Sigmoid colon (tissue), 7 donors: Measurements from ENCODE around the gene ROBO1. TPM values are rescaled to one million over a fixed set of nuclear protein-coding genes. Genes with fewer than 3 reads are reported as not detected.

Experiments
- DNase-seq: peaks from one replicate; pipeline ENCODE4 v3.0.0-alpha.2; 2019
- H3K27ac ChIP-seq, 4 donors: fragments of 200-600 bp; sonication (generic); one replicate each; pipeline ENCODE4 v1.5.1; 2016 to 2019; ENCODE audit warnings: mild to moderate bottlenecking in 1 of 4
- H3K27me3 ChIP-seq, 3 donors: fragments of 200-600 bp; sonication (generic); one replicate each; pipeline ENCODE4 v1.5.1; 2019; ENCODE audit warnings: mild to moderate bottlenecking in 1 of 3
- H3K36me3 ChIP-seq, 4 donors: fragments of 200-600 bp; sonication (generic); one replicate each; pipeline ENCODE4 v1.5.1; 2016 to 2019
- H3K4me1 ChIP-seq, 4 donors: fragments of 200-600 bp; sonication (generic); one replicate each; pipeline ENCODE4 v1.5.1; 2017 to 2019
- H3K4me3 ChIP-seq, 4 donors: fragments of 200-600 bp; sonication (generic); one replicate each; pipeline ENCODE4 v1.5.1; 2017 to 2019; ENCODE audit warnings: mild to moderate bottlenecking in 2 of 4, moderate library complexity in 1 of 4
- H3K9me3 ChIP-seq, 4 donors: fragments of 200-600 bp in 3 of 4; sonication (generic) in 3 of 4; one replicate each; pipeline versions ENCODE4 v1.5.1 to v1.6.1; 2013 to 2019
- CTCF ChIP-seq, 4 experiments: fragments of 450-650 bp in 3 of 4; fragments of 200-600 bp in 1 of 4; IDR thresholded peaks; one replicate each; pipeline ENCODE4 v1.5.1; 2016 to 2019; ENCODE audit warnings: antibody characterized with exemption in 4 of 4, mild to moderate bottlenecking in 3 of 4, moderate library complexity in 2 of 4
- EP300 ChIP-seq, 4 donors: sonication (generic); formaldehyde crosslinking; IDR thresholded peaks; one replicate each; pipeline ENCODE4 v1.6.1; 2017; ENCODE audit warnings: antibody characterized with exemption in 4 of 4
- POLR2A ChIP-seq, 2 donors: fragments of 450-650 bp; IDR thresholded peaks; one replicate each; pipeline ENCODE4 v1.6.1; 2016; ENCODE audit warnings: antibody characterized with exemption in 2 of 2, mild to moderate bottlenecking in 2 of 2, moderate library complexity in 2 of 2
- POLR2AphosphoS5 ChIP-seq, 4 donors: sonication (generic); formaldehyde crosslinking; IDR thresholded peaks; one replicate each; pipeline ENCODE4 v1.6.1; 2017; ENCODE audit warnings: antibody characterized with exemption in 4 of 4
- WGBS, 2 donors: extraction: QIAGEN DNeasy Blood & Tissue Kit; methylation state at CpG; one replicate each; pipeline ENCODE4 v1.1.7; 2013; 5-methylcytosine and 5-hydroxymethylcytosine counted together
- intact Hi-C: fragments of 100-400 bp; cut with DNase I; formaldehyde crosslinking; loops from one replicate; pipeline ENCODE4 v1.15.1; 2023
- polyA plus RNA-seq, 3 donors: library from polyadenylated mRNA; stranded (reverse); fragments of 200-250 nt; gene quantifications; one replicate each; pipeline ENCODE4 v1.2.3, GENCODE V29; 2013
- total RNA-seq, 4 donors: library from RNA; depleted of rRNA; stranded (reverse); fragments of >200 nt; gene quantifications; one replicate each; pipeline ENCODE4 v1.1.0, GENCODE V29; 2016
- donor health status: healthy with polysubstance abuse.
- donor health status: Bipolar disorder and iron deficiency.
- donor health status: healthy.

Gene ROBO1
- total and polyA plus RNA-seq, 7 donors, result 0.69 to 45.7 (median 32.4) TPM

- Histone ChIP-seq H3K4me3 (no peak overlapping the region), H3K9me3 (no peaks in the 10 kb centered on the region), H3K27me3 (no peaks in the 10 kb centered on the region), H3K4me1 (no peaks in the 10 kb centered on the region), H3K36me3 (no peaks in the 10 kb centered on the region), H3K27ac (no peak overlapping the region)
- 6 to 24% methylated on average over 1 of the region's 1 CpG for WGBS, 2 donors
- intact Hi-C loops, result no loop called here
- no peak for TF ChIP-seq EP300 (IDR thresholded peaks at IDR 0.05)
- no peak for TF ChIP-seq POLR2AphosphoS5 (IDR thresholded peaks at IDR 0.05)
- TF ChIP-seq POLR2A (IDR thresholded peaks at IDR 0.05), result no peak
- no peak for TF ChIP-seq CTCF (IDR thresholded peaks at IDR 0.05)
- DNase-seq, result no peak
Measured at GRCh38 chr3:79477242-79477641, 290.6 kb downstream of the ROBO1 start.

- no peak for TF ChIP-seq CTCF (IDR thresholded peaks at IDR 0.05)
- TF ChIP-seq POLR2A (IDR thresholded peaks at IDR 0.05), result no peak
- no peak for TF ChIP-seq POLR2AphosphoS5 (IDR thresholded peaks at IDR 0.05)
- intact Hi-C loops, result no loop called here
- DNase-seq, result no peak
- Histone ChIP-seq H3K9me3 (no peaks in the 10 kb centered on the region), H3K4me1 (no peaks in the 10 kb centered on the region), H3K27ac (no peak overlapping the region), H3K27me3 (no peaks in the 10 kb centered on the region), H3K36me3 (no peaks in the 10 kb centered on the region), H3K4me3 (no peak overlapping the region)
- WGBS, 2 donors, result 63 to 71% methylated on average over 2 of the region's 2 CpGs
Measured at GRCh38 chr3:79473993-79474392, 293.8 kb downstream of the ROBO1 start.

- Histone ChIP-seq H3K9me3 (no peaks in the 10 kb centered on the region), H3K27me3 (no peaks in the 10 kb centered on the region), H3K36me3 (no peaks in the 10 kb centered on the region), H3K4me1 (no peaks in the 10 kb centered on the region), H3K27ac (no peak overlapping the region), H3K4me3 (no peak overlapping the region)
- DNase-seq, result no peak
- intact Hi-C loops, result no loop called here
- WGBS, 2 donors, result 61 to 80% methylated on average over 3 of the region's 3 CpGs
- TF ChIP-seq CTCF (IDR thresholded peaks at IDR 0.05), result no peak
- TF ChIP-seq POLR2AphosphoS5 (IDR thresholded peaks at IDR 0.05), result no peak
- TF ChIP-seq EP300 (IDR thresholded peaks at IDR 0.05), result no peak
- no peak for TF ChIP-seq POLR2A (IDR thresholded peaks at IDR 0.05)
Measured at GRCh38 chr3:79467721-79468120, 300.1 kb downstream of the ROBO1 start.

- TF ChIP-seq CTCF (IDR thresholded peaks at IDR 0.05), result no peak
- no peak for TF ChIP-seq EP300 (IDR thresholded peaks at IDR 0.05)
- TF ChIP-seq POLR2A (IDR thresholded peaks at IDR 0.05), result no peak
- no peak for TF ChIP-seq POLR2AphosphoS5 (IDR thresholded peaks at IDR 0.05)
- intact Hi-C loops, result no loop called here
Measured at GRCh38 chr3:79461129-79461792, 306.5 kb downstream of the ROBO1 start.

GRCh38 chr3:79453600-79453999, 314.2 kb downstream of the ROBO1 start:
- WGBS, 2 donors, result 51 to 74% methylated on average over 2 of the region's 2 CpGs
- H3K27me3 ChIP-seq, result no peaks in the 10 kb centered on the region
- TF ChIP-seq POLR2AphosphoS5 (IDR thresholded peaks at IDR 0.05) (no peak), EP300 (IDR thresholded peaks at IDR 0.05) (no peak), CTCF (IDR thresholded peaks at IDR 0.05) (no peak), POLR2A (IDR thresholded peaks at IDR 0.05) (no peak)
- DNase-seq, result no peak
- no peaks in the 10 kb centered on the region for H3K9me3 ChIP-seq
- H3K4me3 ChIP-seq, result no peak overlapping the region
- H3K36me3 ChIP-seq, result no peaks in the 10 kb centered on the region
- H3K27ac ChIP-seq, result no peak overlapping the region
- H3K4me1 ChIP-seq, result no peaks in the 10 kb centered on the region
- intact Hi-C loops, result no loop called here

More at GRCh38 chr3:79461129-79461792, 306.5 kb downstream of the ROBO1 start:
- DNase-seq, result no peak
- Histone ChIP-seq H3K9me3 (no peaks in the 10 kb centered on the region), H3K27ac (no peak overlapping the region), H3K27me3 (no peaks in the 10 kb centered on the region), H3K36me3 (no peaks in the 10 kb centered on the region), H3K4me3 (no peak overlapping the region), H3K4me1 (peaks cover 0 to 3% (median 0%) of the 10 kb centered on the region in 4 donors)
- WGBS, 2 donors, result 87 to 93% methylated on average over 1 of the region's 1 CpG
